Fibroblast of villous mesenchyme (primary cell): ENCODE measurements around the gene PWP1. TPM values are rescaled to one million over a fixed set of nuclear protein-coding genes. Genes with fewer than 3 reads are reported as not detected.

Experiments
- DNase-seq: peaks from one replicate; pipeline ENCODE4 v3.0.0-alpha.2; 2010; ENCODE audit warnings: low read depth
- H3K4me3 ChIP-seq: 2 replicates; pipeline ENCODE4 v1.5.1; 2011; ENCODE audit warnings: low read depth, mild to moderate bottlenecking, low read length
- CTCF ChIP-seq: IDR thresholded peaks from 2 replicates; pipeline ENCODE4 v1.5.1; 2012; ENCODE audit warnings: low read depth, mild to moderate bottlenecking, low read length; ENCODE audit not compliant: insufficient read depth
- total RNA-seq: library from RNA; depleted of rRNA; stranded (reverse); fragments of >200 nt; gene quantifications from 2 replicates; pipeline ENCODE4 v1.2.3, GENCODE V29; 2012

Gene PWP1
- total RNA-seq, 1 donor = 68.7 TPM

- no peak for DNase-seq
- no peak for TF ChIP-seq CTCF
- H3K4me3 ChIP-seq = no peak overlapping the region
Measured at GRCh38 chr12:107666009-107666408, 19.6 kb upstream of the PWP1 start.

- no peak for TF ChIP-seq CTCF
- H3K4me3 ChIP-seq = no peak overlapping the region
- no peak for DNase-seq
Measured at GRCh38 chr12:107667464-107667863, 18.1 kb upstream of the PWP1 start.

GRCh38 chr12:107668320-107669098, 17.1 kb upstream of the PWP1 start:
- no peak overlapping the region for H3K4me3 ChIP-seq
- no peak for DNase-seq
- no peak for TF ChIP-seq CTCF

GRCh38 chr12:107669946-107670345, 15.7 kb upstream of the PWP1 start:
- DNase-seq = no peak
- TF ChIP-seq CTCF = no peak
- H3K4me3 ChIP-seq = no peak overlapping the region

GRCh38 chr12:107670999-107671643, 14.5 kb upstream of the PWP1 start:
- H3K4me3 ChIP-seq = no peak overlapping the region
- DNase-seq = peak; percentile 28
- TF ChIP-seq CTCF = peak; percentile 76

- no peak for DNase-seq
- H3K4me3 ChIP-seq = no peak overlapping the region
- TF ChIP-seq CTCF = no peak
Measured at GRCh38 chr12:107677671-107678070, 7.9 kb upstream of the PWP1 start.
